GM18868 (cell line): Measurements from ENCODE around the gene GPR62.

Source experiments
- ATAC-seq: cut with Tn5 transposase; IDR thresholded peaks from one replicate; pipeline ENCODE4 v1.9.1; 2021; ENCODE audit warnings: mild to moderate bottlenecking, moderate library complexity; ENCODE audit not compliant: unreplicated experiment

GPR62 gene

GRCh38 chr3:51968883-51969678 lies 13.9 kb downstream of the GPR62 start:
- no peak for ATAC-seq

DNA sequence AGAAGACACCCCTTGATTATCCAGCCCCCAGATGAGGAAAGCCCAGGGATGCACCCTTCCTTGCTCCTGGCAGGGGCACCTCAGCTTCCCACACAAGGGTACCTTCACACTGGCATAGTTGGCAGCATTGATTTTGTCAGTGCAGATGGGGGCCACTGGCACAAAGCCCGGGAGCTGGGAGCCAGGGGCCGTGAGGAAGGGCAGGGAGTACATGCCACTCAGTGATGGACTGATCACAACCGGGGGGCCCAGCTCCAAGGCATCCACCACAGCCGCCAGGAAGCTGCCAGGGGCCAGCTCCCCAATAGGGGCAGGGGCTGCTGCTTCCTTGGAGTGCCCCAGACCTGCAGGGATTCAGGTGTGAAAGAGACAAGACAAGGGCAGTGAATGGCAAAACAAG lies 14.7 kb downstream of the GPR62 start:
- ATAC-seq: no peak

GRCh38 chr3:51970606-51971300 lies 15.6 kb downstream of the GPR62 start:
- no peak for ATAC-seq

DNA sequence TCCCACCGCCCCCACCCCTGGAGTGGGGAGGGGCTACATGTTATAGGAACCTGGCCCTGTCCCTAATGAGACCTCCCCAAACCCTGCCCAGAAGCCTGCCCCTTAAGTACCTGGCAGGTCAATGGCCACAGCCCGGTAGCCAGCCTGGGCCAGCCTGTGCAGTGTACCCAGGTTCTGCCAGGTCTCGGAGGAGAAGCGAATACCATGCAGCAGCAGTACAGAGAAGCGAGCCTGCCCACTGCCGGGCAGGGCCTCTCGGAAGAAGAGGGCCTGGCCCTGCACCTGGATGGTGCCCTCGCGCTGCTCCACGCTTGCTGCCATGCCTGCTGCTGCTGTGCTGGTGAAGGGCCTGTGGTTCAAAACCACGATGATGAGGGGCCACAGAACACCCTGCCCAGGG lies 16.2 kb downstream of the GPR62 start:
- no peak for ATAC-seq

DNA sequence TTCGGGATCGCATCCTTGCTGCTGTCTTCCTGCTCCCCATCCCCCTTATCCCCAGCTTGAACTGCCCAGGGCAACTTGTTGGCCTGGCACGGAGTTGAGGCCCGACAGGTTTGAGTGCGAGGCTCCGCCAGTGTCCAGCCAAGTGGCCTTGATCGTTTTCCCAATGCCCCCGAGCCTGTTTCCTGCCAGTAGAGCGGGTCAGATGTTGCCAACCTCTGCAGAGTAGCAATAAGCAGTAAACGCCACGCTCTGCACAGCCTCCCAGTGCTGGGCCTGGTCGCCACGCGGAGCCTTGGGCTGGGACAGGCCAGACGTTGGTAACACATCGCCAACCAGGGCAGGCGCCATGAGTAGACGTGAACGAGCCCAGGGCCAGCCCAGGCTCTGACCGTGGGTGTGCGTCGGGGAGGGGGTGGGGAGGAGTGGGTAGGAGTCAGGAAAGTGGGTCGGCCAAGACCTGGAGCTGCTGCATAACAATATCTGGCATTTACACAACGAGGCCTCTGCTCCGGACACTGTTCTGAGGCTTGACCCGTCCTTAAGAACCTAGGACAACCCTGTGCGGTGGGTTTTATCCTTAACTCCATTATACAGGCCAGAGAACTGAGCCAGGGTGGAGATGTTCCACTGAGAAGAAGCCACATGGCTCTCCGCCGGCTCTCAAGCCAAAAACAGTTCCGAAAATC lies 19.2 kb downstream of the GPR62 start:
- ATAC-seq: peak; percentile 9

GRCh38 chr3:51974963-51975851 lies 20.0 kb downstream of the GPR62 start, which contains the start of gene ABHD14A:
Gene ABHD14A, plus strand, starts transcription at chr3:51975064. Its CDS starts 72 bp downstream, at chr3:51975136.
- peak; percentile 68 for ATAC-seq

DNA sequence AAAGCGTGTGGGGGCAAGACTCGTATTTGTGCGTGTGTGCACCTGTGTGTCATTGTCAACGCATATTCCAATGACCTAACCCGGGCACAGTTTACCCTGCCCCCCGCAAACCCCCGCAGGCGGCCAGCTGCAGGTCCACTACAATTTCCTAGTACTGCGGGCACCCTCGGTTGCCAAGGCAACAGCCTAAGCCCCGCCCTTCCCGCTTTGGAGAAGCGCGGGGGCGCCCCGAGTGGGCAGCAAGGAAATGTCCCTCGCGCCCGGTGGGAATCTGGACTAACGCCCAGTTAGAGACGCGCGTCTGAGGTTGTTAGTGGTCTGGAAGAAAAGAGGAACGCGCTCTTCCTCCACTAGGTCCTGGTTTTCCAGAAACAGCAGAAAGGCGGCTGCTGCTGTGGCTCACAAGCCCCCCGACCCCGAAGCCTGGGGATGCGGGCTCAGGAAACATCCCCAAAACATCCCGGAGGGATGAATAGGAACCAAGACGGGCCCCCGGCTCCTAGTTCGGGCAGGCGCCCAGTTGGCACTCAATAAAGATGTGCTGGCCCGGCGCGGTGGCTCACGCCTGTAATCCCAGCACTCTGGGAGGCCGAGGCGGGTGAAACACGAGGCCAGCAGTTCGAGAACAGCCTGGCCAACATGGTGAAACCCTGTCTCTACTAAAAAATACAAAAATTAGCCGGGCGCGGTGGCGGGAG lies 20.8 kb downstream of the GPR62 start:
- ATAC-seq: no peak

DNA sequence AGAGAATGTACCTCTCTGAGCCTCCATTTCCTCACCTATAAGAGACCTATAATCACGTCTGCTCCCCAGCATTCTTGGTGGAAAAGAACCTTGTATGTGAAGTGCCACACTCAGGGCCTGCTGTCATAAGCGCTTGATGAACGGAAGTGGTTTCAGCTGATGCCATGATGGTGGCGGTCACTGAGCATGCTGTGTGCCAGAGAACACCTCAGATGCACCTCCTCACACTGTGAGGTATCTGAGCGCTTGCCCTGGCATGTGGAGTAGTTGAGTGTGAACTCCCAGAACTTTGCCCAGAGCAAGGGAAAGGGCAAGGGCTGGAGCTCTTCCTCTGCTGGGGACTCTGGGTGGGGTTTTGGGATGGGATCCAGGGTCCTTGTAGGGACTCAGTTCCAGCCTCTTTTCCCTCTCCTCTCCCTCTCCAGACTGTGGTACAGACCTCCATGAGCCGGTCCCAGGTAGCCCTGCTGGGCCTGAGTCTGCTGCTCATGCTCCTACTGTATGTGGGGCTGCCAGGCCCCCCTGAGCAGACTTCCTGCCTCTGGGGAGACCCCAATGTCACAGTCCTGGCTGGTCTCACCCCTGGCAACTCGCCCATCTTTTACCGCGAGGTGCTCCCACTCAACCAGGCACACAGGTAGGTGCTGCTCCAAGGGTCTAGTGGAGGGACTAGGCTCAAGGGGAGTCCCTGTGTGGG lies 22.4 kb downstream of the GPR62 start:
- ATAC-seq: no peak

DNA sequence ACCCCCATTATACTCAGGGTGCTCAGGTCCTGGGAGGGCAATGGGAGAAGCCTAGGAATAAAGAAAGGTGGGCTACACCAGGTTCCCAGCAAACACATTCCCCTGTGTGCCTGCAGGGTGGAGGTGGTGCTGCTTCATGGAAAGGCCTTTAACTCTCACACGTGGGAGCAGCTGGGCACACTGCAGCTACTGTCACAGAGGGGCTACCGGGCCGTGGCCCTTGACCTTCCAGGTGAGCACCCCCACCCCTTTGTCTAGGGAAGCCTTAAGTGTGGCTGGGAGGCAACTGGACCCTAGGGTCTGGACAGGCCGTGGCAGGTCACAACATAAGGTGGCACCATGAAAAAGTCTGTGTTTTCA lies 22.9 kb downstream of the GPR62 start:
- ATAC-seq: no peak

GRCh38 chr3:51980253-51980652 lies 25.1 kb downstream of the GPR62 start:
- ATAC-seq: no peak

GRCh38 chr3:51982352-51982837 lies 27.2 kb downstream of the GPR62 start:
- ATAC-seq: peak; percentile 52

- peak; percentile 73 for ATAC-seq
These were observed 27.8 kb downstream of the GPR62 start, which contains the start of gene ACY1 for GRCh38 chr3:51982838-51983577. Gene ACY1, plus strand, starts transcription at chr3:51983535. Its CDS starts 530 bp downstream, at chr3:51984065.

DNA sequence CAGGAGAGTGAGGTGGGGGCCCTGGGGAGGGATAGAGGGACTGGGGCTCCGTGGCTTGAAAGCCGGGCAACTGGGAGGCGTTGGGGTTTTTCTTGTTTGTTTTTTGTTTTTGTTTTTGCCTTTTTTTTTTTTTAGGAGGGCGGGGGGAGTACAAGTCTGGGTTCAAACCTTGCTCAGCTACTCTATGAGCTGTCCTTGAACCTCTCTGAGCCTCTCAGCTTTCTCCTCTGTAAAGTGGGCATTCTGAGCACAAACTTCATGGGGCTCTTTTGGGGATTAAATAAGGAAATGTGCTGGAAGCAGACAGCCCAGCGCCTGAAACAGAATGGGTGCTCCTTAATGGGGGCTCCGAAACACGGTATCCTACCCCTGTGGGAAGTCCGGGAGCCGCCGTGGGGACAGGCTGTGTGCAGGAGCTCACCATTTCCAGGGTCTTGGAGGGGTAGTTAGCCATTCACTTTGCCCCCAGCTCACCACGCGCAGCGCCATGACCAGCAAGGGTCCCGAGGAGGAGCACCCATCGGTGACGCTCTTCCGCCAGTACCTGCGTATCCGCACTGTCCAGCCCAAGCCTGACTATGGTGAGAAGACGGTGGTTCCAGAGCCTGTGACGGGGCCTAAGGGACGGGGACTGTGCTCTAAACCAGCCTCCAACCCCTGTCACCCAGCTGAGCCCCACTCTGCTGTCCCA lies 28.5 kb downstream of the GPR62 start:
- no peak for ATAC-seq

- no peak for ATAC-seq
These were observed 29.1 kb downstream of the GPR62 start for GRCh38 chr3:51984269-51984647.

DNA sequence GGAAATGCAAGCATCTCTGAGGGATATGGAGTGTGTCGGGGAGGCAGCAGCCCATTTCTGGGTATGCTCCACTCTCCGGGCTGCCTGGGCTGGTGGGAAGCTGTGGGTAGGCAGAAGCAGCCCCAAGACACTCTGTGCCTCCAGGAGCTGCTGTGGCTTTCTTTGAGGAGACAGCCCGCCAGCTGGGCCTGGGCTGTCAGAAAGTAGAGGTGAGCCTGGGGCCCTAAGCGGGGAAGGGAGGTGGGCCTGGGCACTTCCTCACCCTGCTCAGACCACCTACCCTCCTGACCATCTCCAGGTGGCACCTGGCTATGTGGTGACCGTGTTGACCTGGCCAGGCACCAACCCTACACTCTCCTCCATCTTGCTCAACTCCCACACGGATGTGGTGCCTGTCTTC lies 29.9 kb downstream of the GPR62 start:
- no peak for ATAC-seq

DNA sequence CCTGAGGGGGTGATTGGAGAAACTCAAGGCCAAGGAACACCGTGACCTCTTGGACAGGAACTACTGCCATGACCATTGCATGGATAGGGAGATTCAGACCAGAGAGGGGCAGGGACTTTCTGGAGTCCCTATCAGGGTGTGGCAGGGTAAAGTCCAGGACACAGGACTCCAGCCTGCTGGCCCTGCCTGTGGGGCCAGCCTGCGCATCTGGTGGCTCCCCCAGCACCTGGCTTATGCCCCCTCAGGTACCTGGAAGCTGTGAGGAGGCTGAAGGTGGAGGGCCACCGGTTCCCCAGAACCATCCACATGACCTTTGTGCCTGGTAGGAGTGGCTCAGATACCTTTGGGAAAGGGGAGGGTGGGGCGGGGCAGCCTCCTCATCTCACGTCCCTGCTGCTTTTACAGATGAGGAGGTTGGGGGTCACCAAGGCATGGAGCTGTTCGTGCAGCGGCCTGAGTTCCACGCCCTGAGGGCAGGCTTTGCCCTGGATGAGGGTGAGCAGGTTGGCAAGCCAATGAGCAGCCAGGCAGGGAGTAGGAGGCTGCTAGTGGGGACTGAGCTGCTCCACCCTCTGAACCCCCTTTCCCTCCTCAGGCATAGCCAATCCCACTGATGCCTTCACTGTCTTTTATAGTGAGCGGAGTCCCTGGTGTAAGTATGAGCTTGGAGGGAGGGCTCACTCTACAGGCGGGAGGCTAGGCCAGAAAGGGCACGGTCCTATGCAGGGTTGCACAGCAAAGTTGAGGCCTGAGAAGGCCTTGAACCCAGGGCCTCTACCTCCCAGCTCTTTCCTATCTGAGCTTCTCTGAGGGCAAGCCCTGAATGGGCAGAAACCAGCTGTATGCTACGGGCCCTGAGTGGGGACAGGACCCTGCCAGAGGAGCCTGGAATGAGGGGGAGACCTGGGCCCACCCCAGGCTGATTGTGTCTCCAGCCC lies 31.1 kb downstream of the GPR62 start:
- no peak for ATAC-seq

- no peak for ATAC-seq
These were observed 32.4 kb downstream of the GPR62 start for GRCh38 chr3:51987568-51987967.
